ENCODE data around the gene CNMD. TPM values are rescaled to one million over a fixed set of nuclear protein-coding genes. Genes with fewer than 3 reads are reported as not detected.
"Not testable (repeated sequence)": the region's sequence is repeated elsewhere in the genome, so short reads cannot be mapped to it uniquely, and the experiment has no call there.

Gene CNMD
- total RNA-seq, 3 donors from 2014 or later = 0.26 TPM; not detected in 2

- DNase-seq = no peak
- no peaks in the 10 kb centered on the region for H3K9me3 ChIP-seq
- no peak for ATAC-seq
- intact Hi-C loops (cut with DNase I, micrococcal nuclease) = no loop called here
- no peak for TF ChIP-seq CTCF (IDR thresholded peaks at IDR 0.05)
- H3K4me1 ChIP-seq (ENCODE audit: low read depth) = no peaks in the 10 kb centered on the region
- no peak overlapping the region for H3K4me3 ChIP-seq
- H3K36me3 ChIP-seq (ENCODE audit: low read depth) = no peaks in the 10 kb centered on the region
Measured at GRCh38 chr13:52737451-52737850, 2.2 kb downstream of the CNMD start.

- ATAC-seq = no peak
- no peaks in the 10 kb centered on the region for H3K9me3 ChIP-seq
- intact Hi-C loops (cut with DNase I, micrococcal nuclease) = no loop called here
Measured at GRCh38 chr13:52736891-52737290, 2.7 kb downstream of the CNMD start.

GRCh38 chr13:52734075-52734623 lies 5.5 kb downstream of the CNMD start:
- no peak for ATAC-seq

More at GRCh38 chr13:52736891-52737290, 2.7 kb downstream of the CNMD start:
- no peaks in the 10 kb centered on the region for H3K4me1 ChIP-seq (ENCODE audit: low read depth)
- no peaks in the 10 kb centered on the region for H3K36me3 ChIP-seq (ENCODE audit: low read depth)
- no peak for DNase-seq
- TF ChIP-seq CTCF (IDR thresholded peaks at IDR 0.05) = no peak
- H3K4me3 ChIP-seq = no peak overlapping the region

GRCh38 chr13:52726258-52726657 lies 13.4 kb downstream of the CNMD start:
- Histone ChIP-seq H3K9me3 (no peaks in the 10 kb centered on the region), H3K4me3 (no peak overlapping the region), H3K4me1 (ENCODE audit: low read depth) (no peaks in the 10 kb centered on the region), H3K36me3 (ENCODE audit: low read depth) (no peaks in the 10 kb centered on the region)
- no peak for TF ChIP-seq CTCF (IDR thresholded peaks at IDR 0.05)
- intact Hi-C loops (cut with DNase I, micrococcal nuclease) = no loop called here
- no peak for ATAC-seq
- no peak for DNase-seq

More at GRCh38 chr13:52734075-52734623, 5.5 kb downstream of the CNMD start:
- no peak overlapping the region for H3K4me3 ChIP-seq
- no peak for TF ChIP-seq CTCF (IDR thresholded peaks at IDR 0.05)
- intact Hi-C loops (cut with DNase I, micrococcal nuclease) = no loop called here
- H3K4me1 ChIP-seq (ENCODE audit: low read depth) = no peaks in the 10 kb centered on the region
- no peaks in the 10 kb centered on the region for H3K9me3 ChIP-seq
- H3K36me3 ChIP-seq (ENCODE audit: low read depth) = no peaks in the 10 kb centered on the region
- no peak for DNase-seq

GRCh38 chr13:52725302-52725701 lies 14.3 kb downstream of the CNMD start:
- H3K4me3 ChIP-seq = no peak overlapping the region
- H3K36me3 ChIP-seq (ENCODE audit: low read depth) = no peaks in the 10 kb centered on the region
- intact Hi-C loops (cut with DNase I, micrococcal nuclease) = no loop called here
- no peaks in the 10 kb centered on the region for H3K9me3 ChIP-seq
- DNase-seq = no peak
- H3K4me1 ChIP-seq (ENCODE audit: low read depth) = no peaks in the 10 kb centered on the region
- ATAC-seq = no peak
- TF ChIP-seq CTCF (IDR thresholded peaks at IDR 0.05) = no peak

- no peak for TF ChIP-seq CTCF (IDR thresholded peaks at IDR 0.05)
- Histone ChIP-seq H3K36me3 (ENCODE audit: low read depth) (no peaks in the 10 kb centered on the region), H3K4me1 (ENCODE audit: low read depth) (no peaks in the 10 kb centered on the region), H3K4me3 (no peak overlapping the region), H3K9me3 (no peaks in the 10 kb centered on the region)
- ATAC-seq (no peak), DNase-seq (no peak)
- intact Hi-C loops (cut with DNase I, micrococcal nuclease) = no loop called here
Measured at GRCh38 chr13:52723181-52723580, 16.4 kb downstream of the CNMD start.

GRCh38 chr13:52721356-52721755 lies 18.3 kb downstream of the CNMD start:
- ATAC-seq = peak; percentile 59
- H3K4me3 ChIP-seq; intact Hi-C loops (cut with DNase I, micrococcal nuclease); H3K4me1 ChIP-seq (ENCODE audit: low read depth); DNase-seq; H3K9me3 ChIP-seq; H3K36me3 ChIP-seq (ENCODE audit: low read depth): not testable (repeated sequence)

GRCh38 chr13:52720904-52721303 lies 18.7 kb downstream of the CNMD start:
- H3K4me1 ChIP-seq (ENCODE audit: low read depth); intact Hi-C loops (cut with DNase I, micrococcal nuclease); DNase-seq; ATAC-seq; H3K9me3 ChIP-seq; H3K4me3 ChIP-seq; H3K36me3 ChIP-seq (ENCODE audit: low read depth): not testable (repeated sequence)

Measured in mucosa of descending colon (tissue), 3 donors.